PFSK-1 (cell line): Measurements from ENCODE around the gene ARHGEF7.

Source experiments
- FOXP2 ChIP-seq: optimal IDR thresholded peaks from 2 replicates; pipeline ENCODE3; 2011; ENCODE audit warnings: borderline replicate concordance, control low read depth, inconsistent platforms; ENCODE audit not compliant: insufficient read depth; ENCODE audit errors: extremely low read length, extremely low read depth
- POLR2AphosphoS5 ChIP-seq: IDR thresholded peaks from 2 replicates; pipeline ENCODE4 v1.6.1; 2012; ENCODE audit warnings: low read depth, mild to moderate bottlenecking, control low read depth, low read length, moderate library complexity
- SIN3A ChIP-seq: IDR thresholded peaks from 2 replicates; pipeline ENCODE4 v1.6.1; 2012; ENCODE audit warnings: mild to moderate bottlenecking, low read length, moderate library complexity, borderline replicate concordance; ENCODE audit not compliant: insufficient read depth
- TAF1 ChIP-seq: IDR thresholded peaks from 2 replicates; pipeline ENCODE4 v1.6.1; 2012; ENCODE audit warnings: low read length, control low read depth, borderline replicate concordance; ENCODE audit not compliant: insufficient read depth
- TF ChIP-seq, protein P1 (sequence below), 2 experiments: IDR thresholded peaks; 2 replicates each; pipeline versions ENCODE4 v1.6.1 to v1.8.0; 2011 to 2012; ENCODE audit warnings: low read depth in 2 of 2, low read length in 2 of 2, control low read depth in 1 of 2, inconsistent platforms in 1 of 2, mild to moderate bottlenecking in 1 of 2, moderate library complexity in 1 of 2; ENCODE audit not compliant: insufficient read depth in 1 of 2

ARHGEF7 gene

GRCh38 chr13:111281751-111282311, 166.7 kb downstream of the ARHGEF7 start:
- TF ChIP-seq TAF1 (no peak), SIN3A (no peak), FOXP2 (no peak), POLR2AphosphoS5 (no peak)
- TF ChIP-seq, protein P1, sequence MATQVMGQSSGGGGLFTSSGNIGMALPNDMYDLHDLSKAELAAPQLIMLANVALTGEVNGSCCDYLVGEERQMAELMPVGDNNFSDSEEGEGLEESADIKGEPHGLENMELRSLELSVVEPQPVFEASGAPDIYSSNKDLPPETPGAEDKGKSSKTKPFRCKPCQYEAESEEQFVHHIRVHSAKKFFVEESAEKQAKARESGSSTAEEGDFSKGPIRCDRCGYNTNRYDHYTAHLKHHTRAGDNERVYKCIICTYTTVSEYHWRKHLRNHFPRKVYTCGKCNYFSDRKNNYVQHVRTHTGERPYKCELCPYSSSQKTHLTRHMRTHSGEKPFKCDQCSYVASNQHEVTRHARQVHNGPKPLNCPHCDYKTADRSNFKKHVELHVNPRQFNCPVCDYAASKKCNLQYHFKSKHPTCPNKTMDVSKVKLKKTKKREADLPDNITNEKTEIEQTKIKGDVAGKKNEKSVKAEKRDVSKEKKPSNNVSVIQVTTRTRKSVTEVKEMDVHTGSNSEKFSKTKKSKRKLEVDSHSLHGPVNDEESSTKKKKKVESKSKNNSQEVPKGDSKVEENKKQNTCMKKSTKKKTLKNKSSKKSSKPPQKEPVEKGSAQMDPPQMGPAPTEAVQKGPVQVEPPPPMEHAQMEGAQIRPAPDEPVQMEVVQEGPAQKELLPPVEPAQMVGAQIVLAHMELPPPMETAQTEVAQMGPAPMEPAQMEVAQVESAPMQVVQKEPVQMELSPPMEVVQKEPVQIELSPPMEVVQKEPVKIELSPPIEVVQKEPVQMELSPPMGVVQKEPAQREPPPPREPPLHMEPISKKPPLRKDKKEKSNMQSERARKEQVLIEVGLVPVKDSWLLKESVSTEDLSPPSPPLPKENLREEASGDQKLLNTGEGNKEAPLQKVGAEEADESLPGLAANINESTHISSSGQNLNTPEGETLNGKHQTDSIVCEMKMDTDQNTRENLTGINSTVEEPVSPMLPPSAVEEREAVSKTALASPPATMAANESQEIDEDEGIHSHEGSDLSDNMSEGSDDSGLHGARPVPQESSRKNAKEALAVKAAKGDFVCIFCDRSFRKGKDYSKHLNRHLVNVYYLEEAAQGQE (IDR thresholded peaks at IDR 0.05; ENCODE audit: insufficient read depth in 1 of 2, low read depth in 2 of 2, low read length in 2 of 2), result no peak

GRCh38 chr13:111282425-111282824, 167.3 kb downstream of the ARHGEF7 start:
- TF ChIP-seq, protein P1 (IDR thresholded peaks at IDR 0.05; ENCODE audit: insufficient read depth in 1 of 2, low read depth in 2 of 2, low read length in 2 of 2), result no peak
- TF ChIP-seq SIN3A (no peak), POLR2AphosphoS5 (no peak), TAF1 (no peak), FOXP2 (no peak)

DNA sequence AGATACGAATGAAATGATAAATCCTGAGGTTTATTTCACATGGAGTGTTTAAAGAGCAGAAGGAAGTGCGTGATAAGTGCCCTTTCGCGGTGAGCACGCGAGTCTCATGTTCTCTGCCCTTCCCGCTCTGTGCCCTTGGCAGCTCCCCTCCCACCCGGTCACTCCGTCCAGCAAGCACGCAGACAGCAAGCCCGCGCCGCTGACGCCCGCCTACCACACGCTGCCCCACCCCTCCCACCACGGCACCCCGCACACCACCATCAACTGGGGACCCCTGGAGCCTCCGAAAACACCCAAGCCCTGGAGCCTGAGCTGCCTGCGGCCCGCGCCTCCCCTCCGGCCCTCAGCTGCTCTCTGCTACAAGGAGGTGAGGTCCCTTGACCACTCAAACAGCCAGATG, 167.9 kb downstream of the ARHGEF7 start:
- no peak for TF ChIP-seq FOXP2
- TF ChIP-seq, protein P1 (IDR thresholded peaks at IDR 0.05; ENCODE audit: insufficient read depth in 1 of 2, low read depth in 2 of 2, low read length in 2 of 2), result no peak
- TF ChIP-seq SIN3A, result no peak
- no peak for TF ChIP-seq TAF1
- TF ChIP-seq POLR2AphosphoS5, result no peak

GRCh38 chr13:111283457-111283856, 168.3 kb downstream of the ARHGEF7 start:
- TF ChIP-seq SIN3A (no peak), TAF1 (no peak), POLR2AphosphoS5 (no peak), FOXP2 (no peak)
- TF ChIP-seq, protein P1 (IDR thresholded peaks at IDR 0.05; ENCODE audit: insufficient read depth in 1 of 2, low read depth in 2 of 2, low read length in 2 of 2), result no peak
